ENCODE results near the gene CSNK1G3. TPM values are rescaled to one million over a fixed set of nuclear protein-coding genes. Genes with fewer than 3 reads are reported as not detected.

Gene CSNK1G3
- polyA plus RNA-seq, 2 of the 4 experiments (the other 2 are of a cell fraction) = 24.0 to 50.9 TPM

- WGBS (ENCODE audit: missing lambda C conversion rate) = 93% methylated on average over 5 of the region's 5 CpGs
- FAIRE-seq (no peak), DNase-seq (ENCODE audit: low read depth in 1 of 2, low spot score in 1 of 2) (no peak), ATAC-seq (no peak)
- ChIA-PET CTCF (no interaction called here), POLR2A (no interaction called here)
- H3K4me1 ChIP-seq = no peaks in the 10 kb centered on the region
- H3K9me3 ChIP-seq = no peaks in the 10 kb centered on the region
- H3K4me2 ChIP-seq = no peak overlapping the region
- H3K4me3 ChIP-seq = no peak overlapping the region
- H3K27ac ChIP-seq = no peak overlapping the region
- TF ChIP-seq RARB (CRISPR knock-in tag; IDR thresholded peaks at IDR 0.05) (no peak), CBX2 (IDR thresholded peaks at IDR 0.05; ENCODE audit: borderline replicate concordance, low read depth) (no peak), RAD21 (conservative IDR thresholded peaks at IDR 0.05 in 1 of 2, IDR thresholded peaks at IDR 0.05 in 1 of 2) (no peak), HOXB13 (CRISPR knock-in tag; IDR thresholded peaks at IDR 0.05; ENCODE audit: low read depth) (no peak), JUNB (IDR thresholded peaks at IDR 0.05) (no peak), CHD4 (IDR thresholded peaks at IDR 0.05; ENCODE audit: borderline replicate concordance) (no peak), POLR2A (IDR thresholded peaks at IDR 0.05; ENCODE audit: low read length) (no peak)
Observed at GRCh38 chr5:123598028-123598689, 86.2 kb downstream of the CSNK1G3 start.

GRCh38 chr5:123599171-123599570 is 87.2 kb downstream of the CSNK1G3 start:
- ATAC-seq (no peak), DNase-seq (ENCODE audit: low read depth in 1 of 2, low spot score in 1 of 2) (no peak), FAIRE-seq (no peak)
- 82% methylated on average over 2 of the region's 2 CpGs for WGBS (ENCODE audit: missing lambda C conversion rate)
- H3K4me3 ChIP-seq = no peak overlapping the region
- TF ChIP-seq CTCF (IDR thresholded peaks at IDR 0.05) (no peak), KDM5A (IDR thresholded peaks at IDR 0.05) (no peak), JUN (IDR thresholded peaks at IDR 0.05) (no peak), KDM1A (IDR thresholded peaks at IDR 0.05; ENCODE audit: low read depth) (no peak), ZNF302 (CRISPR knock-in tag; IDR thresholded peaks at IDR 0.05) (no peak), ELK1 (IDR thresholded peaks at IDR 0.05; ENCODE audit: low read depth, low read length) (no peak), EP300 (IDR thresholded peaks at IDR 0.05) (no peak), CHD4 (IDR thresholded peaks at IDR 0.05; ENCODE audit: borderline replicate concordance) (no peak), NR3C1 (IDR thresholded peaks at IDR 0.05) (no peak), USF2 (IDR thresholded peaks at IDR 0.05) (no peak), EHF (CRISPR knock-in tag; IDR thresholded peaks at IDR 0.05) (no peak), NPAS2 (CRISPR knock-in tag; IDR thresholded peaks at IDR 0.05; ENCODE audit: borderline replicate concordance) (no peak), ATOH8 (CRISPR knock-in tag; IDR thresholded peaks at IDR 0.05; ENCODE audit: low read depth) (no peak), MAX (IDR thresholded peaks at IDR 0.05) (no peak), CEBPB (IDR thresholded peaks at IDR 0.05) (no peak), TP53 (CRISPR knock-in tag; IDR thresholded peaks at IDR 0.05) (no peak), HES2 (IDR thresholded peaks at IDR 0.05) (no peak)
- no peak overlapping the region for H3K27ac ChIP-seq
- CTCF ChIA-PET = no interaction called here
- no peaks in the 10 kb centered on the region for H3K4me1 ChIP-seq
- POLR2A ChIA-PET = no interaction called here
- H3K9me3 ChIP-seq = no peaks in the 10 kb centered on the region
- H3K4me2 ChIP-seq = no peak overlapping the region

All from A549 (cell line).